Measurements from ENCODE around the gene STEAP1B. TPM values are rescaled to one million over a fixed set of nuclear protein-coding genes. Genes with fewer than 3 reads are reported as not detected.

STEAP1B gene
- total and polyA plus RNA-seq, 2 experiments from 2014 or later = 27.7 to 31.6 TPM

DNA sequence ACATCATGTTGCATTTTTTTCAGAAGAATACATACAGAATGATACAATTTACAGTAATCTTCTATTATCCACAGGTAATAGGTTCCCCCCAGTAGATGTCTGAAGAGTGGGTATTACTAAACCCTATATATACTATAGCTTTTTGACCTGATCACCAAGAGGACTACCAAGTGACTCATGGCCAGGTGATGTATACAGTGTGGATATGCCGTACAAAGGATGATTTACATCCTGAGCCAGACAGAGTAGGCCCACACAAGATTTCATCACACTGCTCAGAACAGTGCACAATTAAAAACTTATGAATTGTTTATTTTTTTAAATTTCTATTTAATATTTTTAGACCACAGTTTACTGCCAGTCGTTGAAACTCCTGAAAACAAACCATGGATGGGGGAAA, 70.6 kb downstream of the STEAP1B start:
- H3K4me1 ChIP-seq (ENCODE audit: insufficient read depth) = peaks cover 30% of the 10 kb centered on the region
- no peaks in the 10 kb centered on the region for H3K79me2 ChIP-seq (ENCODE audit: insufficient read depth)
- H3F3A ChIP-seq (ENCODE audit: insufficient read depth) = peaks cover 24% of the 10 kb centered on the region
- no peak overlapping the region for H3K9ac ChIP-seq
- H3K27ac ChIP-seq = peak overlapping the region; percentile 88
- no peaks in the 10 kb centered on the region for H3K9me2 ChIP-seq (ENCODE audit: insufficient read depth)
- no peaks in the 10 kb centered on the region for H3K36me3 ChIP-seq (ENCODE audit: low read depth)
- no peaks in the 10 kb centered on the region for H3K27me3 ChIP-seq (replicated peaks; ENCODE audit: insufficient read depth)
- TF ChIP-seq EZH2 (IDR thresholded peaks at IDR 0.05; ENCODE audit: insufficient read depth, poor library complexity, severe bottlenecking) (no peak), EZH2phosphoT487 (IDR thresholded peaks at IDR 0.05; ENCODE audit: insufficient read depth, low read depth) (no peak)
- no peak overlapping the region for H3K4me3 ChIP-seq
- 52 to 63% methylated on average over 2 of the region's 2 CpGs for WGBS, 2 experiments (ENCODE audit: low coverage in 1 of 2, low lambda C conversion rate in 2 of 2, missing lambda C conversion rate in 2 of 2)
- no peaks in the 10 kb centered on the region for H3K9me3 ChIP-seq (ENCODE audit: low read depth)
- H4K20me1 ChIP-seq (ENCODE audit: insufficient read depth) = no peaks in the 10 kb centered on the region
- no peak overlapping the region for H2AFZ ChIP-seq
- H3K4me2 ChIP-seq (ENCODE audit: unreplicated experiment) = no peak overlapping the region
- no peak for DNase-seq
- in situ Hi-C loops (cut with MboI) = no loop called here

- DNase-seq = no peak
- Histone ChIP-seq H3K4me3 (no peak overlapping the region), H2AFZ (no peak overlapping the region), H3K9me3 (ENCODE audit: low read depth) (no peaks in the 10 kb centered on the region), H3K27ac (no peak overlapping the region), H3K9me2 (ENCODE audit: insufficient read depth) (no peaks in the 10 kb centered on the region), H3K9ac (no peak overlapping the region), H3F3A (ENCODE audit: insufficient read depth) (peaks cover 16% of the 10 kb centered on the region), H3K79me2 (ENCODE audit: insufficient read depth) (no peaks in the 10 kb centered on the region), H3K27me3 (replicated peaks; ENCODE audit: insufficient read depth) (no peaks in the 10 kb centered on the region), H3K4me2 (ENCODE audit: unreplicated experiment) (no peak overlapping the region), H3K4me1 (ENCODE audit: insufficient read depth) (peaks cover 22% of the 10 kb centered on the region), H3K36me3 (ENCODE audit: low read depth) (no peaks in the 10 kb centered on the region), H4K20me1 (ENCODE audit: insufficient read depth) (no peaks in the 10 kb centered on the region)
- TF ChIP-seq EZH2 (IDR thresholded peaks at IDR 0.05; ENCODE audit: insufficient read depth, poor library complexity, severe bottlenecking) = no peak
- TF ChIP-seq EZH2phosphoT487 (IDR thresholded peaks at IDR 0.05; ENCODE audit: insufficient read depth, low read depth) = no peak
- 72 to 83% methylated on average over 2 of the region's 2 CpGs for WGBS, 2 experiments (ENCODE audit: low coverage in 1 of 2, low lambda C conversion rate in 2 of 2, missing lambda C conversion rate in 2 of 2)
- in situ Hi-C loops (cut with MboI) = no loop called here
Measured at GRCh38 chr7:22427855-22428254, 72.1 kb downstream of the STEAP1B start.

DNA sequence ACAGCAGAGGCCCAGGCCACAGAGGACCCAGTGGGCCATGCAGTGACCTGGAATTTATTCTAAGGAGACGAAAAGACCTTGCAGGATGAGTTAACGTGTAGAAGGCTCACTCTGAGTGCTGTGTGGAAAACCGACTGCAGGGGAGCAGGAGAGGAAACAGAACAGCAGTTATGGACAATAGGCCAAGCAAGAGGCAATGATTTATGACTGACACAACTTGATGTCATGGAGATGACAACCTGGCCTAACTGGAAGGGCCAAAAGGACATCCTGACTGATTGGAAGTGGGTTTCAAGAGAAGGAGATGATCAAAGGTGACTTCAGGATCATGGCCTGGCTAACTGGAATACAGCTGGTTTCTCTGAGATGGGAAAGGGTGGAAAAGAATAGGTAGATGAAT, 72.9 kb downstream of the STEAP1B start:
- Histone ChIP-seq H3K27ac (no peak overlapping the region), H3K4me2 (ENCODE audit: unreplicated experiment) (no peak overlapping the region), H3K9me3 (ENCODE audit: low read depth) (no peaks in the 10 kb centered on the region), H3K9ac (no peak overlapping the region), H3K9me2 (ENCODE audit: insufficient read depth) (no peaks in the 10 kb centered on the region), H3K36me3 (ENCODE audit: low read depth) (no peaks in the 10 kb centered on the region), H3K27me3 (replicated peaks; ENCODE audit: insufficient read depth) (no peaks in the 10 kb centered on the region), H3F3A (ENCODE audit: insufficient read depth) (peaks cover 16% of the 10 kb centered on the region), H4K20me1 (ENCODE audit: insufficient read depth) (no peaks in the 10 kb centered on the region), H3K4me3 (no peak overlapping the region), H3K79me2 (ENCODE audit: insufficient read depth) (no peaks in the 10 kb centered on the region), H3K4me1 (ENCODE audit: insufficient read depth) (peaks cover 18% of the 10 kb centered on the region), H2AFZ (no peak overlapping the region)
- WGBS, 2 experiments (ENCODE audit: low coverage in 1 of 2, low lambda C conversion rate in 2 of 2, missing lambda C conversion rate in 2 of 2) = 90 to 94% methylated on average over 3 of the region's 3 CpGs
- no peak for TF ChIP-seq EZH2phosphoT487 (IDR thresholded peaks at IDR 0.05; ENCODE audit: insufficient read depth, low read depth)
- TF ChIP-seq EZH2 (IDR thresholded peaks at IDR 0.05; ENCODE audit: insufficient read depth, poor library complexity, severe bottlenecking) = no peak
- DNase-seq = no peak
- in situ Hi-C loops (cut with MboI) = no loop called here

DNA sequence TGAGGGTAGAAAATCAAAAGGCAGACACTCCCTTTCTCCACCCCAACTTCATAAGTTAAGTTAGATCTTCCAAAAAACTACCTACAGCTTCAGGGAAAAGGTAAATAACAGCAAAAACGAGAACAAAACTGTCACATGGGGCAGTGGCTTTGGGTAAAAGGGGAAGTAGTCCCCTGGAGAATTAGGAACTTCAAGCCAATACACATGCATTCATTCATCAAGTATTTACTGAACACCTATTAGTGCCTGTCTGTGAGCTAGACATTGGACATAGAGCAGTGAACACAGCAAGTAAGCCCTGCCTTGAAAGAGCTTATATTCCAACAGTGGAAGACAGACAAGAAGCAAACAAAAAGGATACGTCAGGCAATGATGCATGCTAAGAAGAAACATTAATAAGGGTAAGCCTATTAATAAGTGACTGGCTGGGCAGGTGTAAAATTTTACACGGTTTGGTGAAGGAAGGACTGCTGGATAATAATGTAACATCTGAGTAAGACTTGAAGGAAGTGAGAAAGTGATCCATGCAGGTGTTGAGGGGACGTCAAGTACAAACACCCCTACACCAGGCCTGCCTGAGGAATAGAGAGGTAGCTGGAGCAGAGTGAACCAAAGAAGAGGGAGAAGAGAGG, 73.4 kb downstream of the STEAP1B start:
- no peaks in the 10 kb centered on the region for H4K20me1 ChIP-seq (ENCODE audit: insufficient read depth)
- H3K9me2 ChIP-seq (ENCODE audit: insufficient read depth) = no peaks in the 10 kb centered on the region
- H3K4me2 ChIP-seq (ENCODE audit: unreplicated experiment) = no peak overlapping the region
- no peaks in the 10 kb centered on the region for H3K79me2 ChIP-seq (ENCODE audit: insufficient read depth)
- H3K27ac ChIP-seq = no peak overlapping the region
- peaks cover 16% of the 10 kb centered on the region for H3F3A ChIP-seq (ENCODE audit: insufficient read depth)
- H3K4me3 ChIP-seq = no peak overlapping the region
- no peak for DNase-seq
- H3K36me3 ChIP-seq (ENCODE audit: low read depth) = no peaks in the 10 kb centered on the region
- no peaks in the 10 kb centered on the region for H3K9me3 ChIP-seq (ENCODE audit: low read depth)
- no peak overlapping the region for H2AFZ ChIP-seq
- 34 to 38% methylated on average over 4 of the region's 4 CpGs for WGBS, 2 experiments (ENCODE audit: low coverage in 1 of 2, low lambda C conversion rate in 2 of 2, missing lambda C conversion rate in 2 of 2)
- no peaks in the 10 kb centered on the region for H3K27me3 ChIP-seq (replicated peaks; ENCODE audit: insufficient read depth)
- in situ Hi-C loops (cut with MboI) = no loop called here
- TF ChIP-seq EZH2phosphoT487 (IDR thresholded peaks at IDR 0.05; ENCODE audit: insufficient read depth, low read depth) (no peak), EZH2 (IDR thresholded peaks at IDR 0.05; ENCODE audit: insufficient read depth, poor library complexity, severe bottlenecking) (no peak)
- H3K9ac ChIP-seq = no peak overlapping the region
- H3K4me1 ChIP-seq (ENCODE audit: insufficient read depth) = peaks cover 18% of the 10 kb centered on the region

Data from GM23248 (cell line).